Loucy (cell line): ENCODE measurements around the gene DTNA.
"Not testable (repeated sequence)": the region's sequence is repeated elsewhere in the genome, so short reads cannot be mapped to it uniquely, and the experiment has no call there.

ENCODE experiments used
- H2AFZ ChIP-seq: fragments of 200-600 bp; sonication (generic); 2 replicates; pipeline ENCODE4 v1.6.0; 2016; ENCODE audit warnings: antibody characterized with exemption, mild to moderate bottlenecking, low read length, moderate library complexity
- H3F3A ChIP-seq: fragments of 200-600 bp; 2 replicates; pipeline ENCODE4 v1.6.0; 2016; ENCODE audit warnings: antibody characterized with exemption, low read depth, mild to moderate bottlenecking
- H3K27me3 ChIP-seq: fragments of 200-600 bp; sonication (generic); 2 replicates; pipeline ENCODE4 v1.6.1; 2014; ENCODE audit warnings: low read length, mild to moderate bottlenecking; ENCODE audit not compliant: insufficient read depth, poor library complexity, severe bottlenecking
- H3K36me3 ChIP-seq: fragments of 200-600 bp; sonication (generic); 2 replicates; pipeline ENCODE4 v1.6.1; 2016; ENCODE audit warnings: low read length; ENCODE audit not compliant: insufficient read depth
- H3K4me1 ChIP-seq: fragments of 200-600 bp; sonication (generic); 2 replicates; pipeline ENCODE4 v1.5.1; 2014; ENCODE audit warnings: low read length, mild to moderate bottlenecking; ENCODE audit not compliant: insufficient read depth, poor library complexity, severe bottlenecking
- H3K4me2 ChIP-seq: fragments of 200-600 bp; sonication (generic); 2 replicates; pipeline ENCODE4 v1.6.0; 2014; ENCODE audit warnings: antibody characterized with exemption, low read length, low read depth, mild to moderate bottlenecking; ENCODE audit not compliant: poor library complexity, severe bottlenecking
- H3K4me3 ChIP-seq: fragments of 200-600 bp; sonication (generic); 2 replicates; pipeline ENCODE4 v1.5.1; 2014; ENCODE audit warnings: low read length, mild to moderate bottlenecking, mixed read lengths; ENCODE audit not compliant: poor library complexity, severe bottlenecking
- H3K79me2 ChIP-seq: fragments of 200-600 bp; sonication (generic); 2 replicates; pipeline ENCODE4 v1.6.1; 2014; ENCODE audit warnings: low read length; ENCODE audit not compliant: insufficient read depth
- H3K9ac ChIP-seq: fragments of 200-600 bp; sonication (generic); 2 replicates; pipeline ENCODE4 v1.6.0; 2014; ENCODE audit warnings: mild to moderate bottlenecking, low read depth, low read length, moderate library complexity; ENCODE audit not compliant: poor library complexity, severe bottlenecking
- H3K9me2 ChIP-seq: fragments of 200-600 bp; sonication (generic); replicated peaks from 2 replicates; pipeline ENCODE4 v1.6.1; 2016; ENCODE audit warnings: low read depth, low read length, mixed read lengths
- H3K9me3 ChIP-seq: fragments of 200-600 bp; sonication (generic); 2 replicates; pipeline ENCODE4 v1.6.1; 2014; ENCODE audit warnings: mild to moderate bottlenecking, antibody characterized with exemption, low read length, low read depth; ENCODE audit not compliant: insufficient read depth
- H4K20me1 ChIP-seq: fragments of 200-600 bp; sonication (generic); 2 replicates; pipeline ENCODE4 v1.6.0; 2014; ENCODE audit warnings: antibody characterized with exemption, low read length, mild to moderate bottlenecking; ENCODE audit not compliant: insufficient read depth, poor library complexity, severe bottlenecking
- EZH2phosphoT487 ChIP-seq: fragments of 200-600 bp; IDR thresholded peaks from 2 replicates; pipeline ENCODE4 v1.6.1; 2018; ENCODE audit warnings: antibody characterized with exemption, mild to moderate bottlenecking, moderate library complexity, borderline replicate concordance
- TF ChIP-seq, protein P1 (sequence below): fragments of 200-600 bp; sonication (generic); conservative IDR thresholded peaks from 2 replicates; pipeline ENCODE4 v1.5.1; 2014; ENCODE audit warnings: mild to moderate bottlenecking, antibody characterized with exemption, low read length

Gene DTNA

DNA sequence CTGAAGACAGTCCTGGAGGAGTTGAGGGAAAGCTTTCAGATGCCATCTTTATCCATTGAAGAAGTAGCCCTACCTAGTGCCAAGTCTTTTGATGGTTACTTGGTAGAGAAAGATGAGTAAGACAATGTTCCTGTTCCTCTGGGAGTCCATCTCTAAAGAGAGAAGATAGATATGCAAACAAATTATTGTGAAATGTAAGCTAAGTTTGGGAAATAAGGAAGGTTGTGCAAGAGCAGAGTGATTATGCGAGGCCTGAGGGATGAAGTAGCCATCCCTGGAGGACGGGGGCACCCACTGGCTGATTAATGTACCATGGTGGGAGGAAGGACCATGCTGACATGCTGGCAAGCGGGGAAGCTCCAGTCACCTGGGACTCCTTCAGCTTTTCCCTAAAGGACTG lies 994 bp upstream of the DTNA start:
- no peak for TF ChIP-seq EZH2phosphoT487
- TF ChIP-seq, protein P1, sequence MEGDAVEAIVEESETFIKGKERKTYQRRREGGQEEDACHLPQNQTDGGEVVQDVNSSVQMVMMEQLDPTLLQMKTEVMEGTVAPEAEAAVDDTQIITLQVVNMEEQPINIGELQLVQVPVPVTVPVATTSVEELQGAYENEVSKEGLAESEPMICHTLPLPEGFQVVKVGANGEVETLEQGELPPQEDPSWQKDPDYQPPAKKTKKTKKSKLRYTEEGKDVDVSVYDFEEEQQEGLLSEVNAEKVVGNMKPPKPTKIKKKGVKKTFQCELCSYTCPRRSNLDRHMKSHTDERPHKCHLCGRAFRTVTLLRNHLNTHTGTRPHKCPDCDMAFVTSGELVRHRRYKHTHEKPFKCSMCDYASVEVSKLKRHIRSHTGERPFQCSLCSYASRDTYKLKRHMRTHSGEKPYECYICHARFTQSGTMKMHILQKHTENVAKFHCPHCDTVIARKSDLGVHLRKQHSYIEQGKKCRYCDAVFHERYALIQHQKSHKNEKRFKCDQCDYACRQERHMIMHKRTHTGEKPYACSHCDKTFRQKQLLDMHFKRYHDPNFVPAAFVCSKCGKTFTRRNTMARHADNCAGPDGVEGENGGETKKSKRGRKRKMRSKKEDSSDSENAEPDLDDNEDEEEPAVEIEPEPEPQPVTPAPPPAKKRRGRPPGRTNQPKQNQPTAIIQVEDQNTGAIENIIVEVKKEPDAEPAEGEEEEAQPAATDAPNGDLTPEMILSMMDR: no peak
- H3K79me2 ChIP-seq: no peaks in the 10 kb centered on the region
- no peaks in the 10 kb centered on the region for H3K36me3 ChIP-seq
- H4K20me1 ChIP-seq: no peaks in the 10 kb centered on the region
- no peak overlapping the region for H2AFZ ChIP-seq
- no peaks in the 10 kb centered on the region for H3K27me3 ChIP-seq
- no peak overlapping the region for H3K4me3 ChIP-seq
- no peaks in the 10 kb centered on the region for H3F3A ChIP-seq
- no peak overlapping the region for H3K9ac ChIP-seq
- no peak overlapping the region for H3K4me2 ChIP-seq
- H3K9me3 ChIP-seq: no peaks in the 10 kb centered on the region
- no peaks in the 10 kb centered on the region for H3K4me1 ChIP-seq
- no peaks in the 10 kb centered on the region for H3K9me2 ChIP-seq

DNA sequence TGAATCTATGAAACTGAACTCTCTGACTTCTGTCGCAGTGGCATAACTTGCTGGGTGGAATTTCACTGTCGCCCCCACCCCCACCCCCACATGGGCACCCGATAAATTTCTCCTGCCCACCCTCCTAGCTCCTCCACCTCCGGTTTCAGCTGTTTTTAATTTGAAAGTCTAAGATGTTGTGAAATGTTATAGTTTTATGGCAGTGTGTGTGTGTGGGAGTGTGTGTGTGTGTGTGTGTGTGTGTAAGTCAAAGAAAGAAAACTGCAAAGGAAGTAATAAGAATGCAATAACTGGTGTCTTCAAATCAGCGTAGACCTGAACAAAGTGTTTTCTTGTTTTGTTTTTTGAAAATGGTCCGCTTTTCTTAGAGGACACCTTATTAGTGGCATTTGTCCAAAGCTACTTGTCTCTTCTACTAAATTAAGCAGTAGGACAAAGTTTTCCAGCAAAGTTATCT lies 388 bp downstream of the DTNA start:
- TF ChIP-seq EZH2phosphoT487: no peak
- TF ChIP-seq, protein P1: no peak
- no peaks in the 10 kb centered on the region for H3K9me2 ChIP-seq
- no peaks in the 10 kb centered on the region for H3K27me3 ChIP-seq
- no peaks in the 10 kb centered on the region for H3K36me3 ChIP-seq
- H2AFZ ChIP-seq: no peak overlapping the region
- no peaks in the 10 kb centered on the region for H3K79me2 ChIP-seq
- no peaks in the 10 kb centered on the region for H3F3A ChIP-seq
- no peak overlapping the region for H3K4me3 ChIP-seq
- no peak overlapping the region for H3K9ac ChIP-seq
- H4K20me1 ChIP-seq: no peaks in the 10 kb centered on the region
- no peaks in the 10 kb centered on the region for H3K4me1 ChIP-seq
- H3K9me3 ChIP-seq: no peaks in the 10 kb centered on the region
- no peak overlapping the region for H3K4me2 ChIP-seq

DNA sequence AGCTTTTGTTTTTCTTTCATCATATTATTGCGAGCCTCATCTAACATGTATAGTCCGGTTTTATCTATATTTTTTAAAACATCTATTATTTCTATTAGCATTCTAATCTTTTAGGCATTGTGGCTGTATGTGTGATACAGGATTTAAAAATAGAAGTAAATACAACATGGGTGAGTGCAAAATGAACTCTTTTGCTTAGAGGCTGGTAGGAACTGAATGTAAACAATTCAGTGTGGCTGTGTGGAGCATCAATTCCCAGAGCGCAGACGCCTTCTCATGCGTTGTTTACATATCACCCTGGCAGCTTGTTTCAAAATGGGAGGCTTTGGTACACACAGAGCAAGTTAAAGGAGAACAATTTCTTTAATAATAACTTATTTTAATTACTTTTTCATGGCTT lies 836 bp downstream of the DTNA start:
- no peak overlapping the region for H3K4me2 ChIP-seq
- H3K27me3 ChIP-seq: no peaks in the 10 kb centered on the region
- no peaks in the 10 kb centered on the region for H4K20me1 ChIP-seq
- H3K79me2 ChIP-seq: no peaks in the 10 kb centered on the region
- no peak overlapping the region for H3K4me3 ChIP-seq
- no peaks in the 10 kb centered on the region for H3K36me3 ChIP-seq
- no peak for TF ChIP-seq EZH2phosphoT487
- TF ChIP-seq, protein P1: no peak
- no peak overlapping the region for H2AFZ ChIP-seq
- H3K9ac ChIP-seq: no peak overlapping the region
- no peaks in the 10 kb centered on the region for H3K4me1 ChIP-seq
- H3K9me3 ChIP-seq: no peaks in the 10 kb centered on the region
- H3F3A ChIP-seq: no peaks in the 10 kb centered on the region
- no peaks in the 10 kb centered on the region for H3K9me2 ChIP-seq

DNA sequence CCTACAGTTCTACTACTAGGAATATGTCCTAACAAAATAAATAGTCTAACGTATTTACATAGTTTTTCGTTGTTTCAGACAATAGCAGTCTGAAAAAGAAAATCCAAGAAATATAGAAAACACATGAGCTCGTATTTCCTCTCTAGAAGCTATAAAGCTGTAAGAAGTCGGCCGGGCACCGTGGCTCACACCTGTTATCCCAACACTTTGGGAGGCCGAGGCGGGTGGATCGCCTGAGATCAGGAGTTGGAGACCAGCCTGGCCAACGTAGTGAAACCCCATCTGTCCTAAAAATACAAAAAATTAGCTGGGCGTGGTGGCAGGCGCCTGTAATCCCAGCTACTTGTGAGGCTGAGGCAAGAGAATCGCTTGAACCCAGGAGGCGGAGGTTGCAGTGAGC lies 6.0 kb downstream of the DTNA start:
- H3F3A ChIP-seq, H3K9me3 ChIP-seq, H3K4me1 ChIP-seq, H3K79me2 ChIP-seq, H3K4me3 ChIP-seq, H3K4me2 ChIP-seq, H2AFZ ChIP-seq, H3K9ac ChIP-seq, H3K27me3 ChIP-seq, H3K36me3 ChIP-seq, H3K9me2 ChIP-seq, H4K20me1 ChIP-seq: not testable (repeated sequence)
